Lung (tissue), 12 donors: Measurements from ENCODE around the gene SLC9A9. TPM values are rescaled to one million over a fixed set of nuclear protein-coding genes. Genes with fewer than 3 reads are reported as not detected.

ENCODE experiments used
- ATAC-seq: fragments of 200-7000 bp; cut with Tn5 transposase; one replicate; pipeline ENCODE4 v1.9.1; 2020; ENCODE audit warnings: moderate number of reproducible peaks; ENCODE audit not compliant: insufficient read depth, low FRiP score
- DNase-seq, 3 donors: peaks; one replicate each; pipeline ENCODE4 v3.0.0-alpha.2; 2013 to 2017
- H3K27ac ChIP-seq, 2 donors: one replicate each; pipeline ENCODE4 v1.5.1; 2013; ENCODE audit warnings: mild to moderate bottlenecking in 2 of 2, moderate library complexity in 2 of 2, control low read depth in 1 of 2, inconsistent platforms in 1 of 2, low read depth in 1 of 2, low read length in 1 of 2
- H3K27me3 ChIP-seq, 3 donors: one replicate each; pipeline ENCODE4 v1.5.1; 2013; ENCODE audit warnings: low read length in 2 of 3; ENCODE audit not compliant: control insufficient read depth in 3 of 3, insufficient read depth in 3 of 3
- H3K36me3 ChIP-seq, 4 donors: one replicate each; pipeline ENCODE4 v1.5.1; 2013; ENCODE audit warnings: low read length in 4 of 4, mild to moderate bottlenecking in 1 of 4, moderate library complexity in 1 of 4; ENCODE audit not compliant: control insufficient read depth in 4 of 4, insufficient read depth in 4 of 4
- H3K4me1 ChIP-seq, 5 donors: one replicate each; pipeline ENCODE4 v1.5.1; 2013; ENCODE audit warnings: low read length in 5 of 5, mild to moderate bottlenecking in 2 of 5, moderate library complexity in 1 of 5; ENCODE audit not compliant: control insufficient read depth in 5 of 5, insufficient read depth in 5 of 5
- H3K4me3 ChIP-seq: one replicate; pipeline ENCODE4 v1.5.1; 2013; ENCODE audit warnings: mild to moderate bottlenecking, control low read depth, moderate library complexity
- H3K9ac ChIP-seq, 2 donors: one replicate each; pipeline ENCODE4 v1.5.1; 2013; ENCODE audit warnings: low read length in 2 of 2, control low read depth in 1 of 2; ENCODE audit not compliant: insufficient read depth in 1 of 2
- H3K9me3 ChIP-seq, 4 donors: one replicate each; pipeline ENCODE4 v1.5.1; 2013; ENCODE audit warnings: low read length in 3 of 4, mild to moderate bottlenecking in 1 of 4, moderate library complexity in 1 of 4; ENCODE audit not compliant: control insufficient read depth in 4 of 4, insufficient read depth in 3 of 4
- WGBS, 2 donors: extraction: QIAGEN DNeasy Blood & Tissue Kit; methylation state at CpG; one replicate each; pipeline ENCODE4 v1.1.7; 2013; 5-methylcytosine and 5-hydroxymethylcytosine counted together
- polyA plus RNA-seq, 2 donors: library from polyadenylated mRNA; stranded (reverse); fragments of 200-250 nt; gene quantifications; one replicate each; pipeline ENCODE4 v1.2.1, GENCODE V29; 2013
- total RNA-seq, 2 donors: library from RNA; depleted of rRNA in 1 of 2; stranded (reverse); fragments of >200 nt in 1 of 2; gene quantifications; one replicate each; pipeline ENCODE4 v1.2.1, GENCODE V29; 2014 to 2021
- TF ChIP-seq, protein P1 (sequence below): IDR thresholded peaks from 2 replicates; pipeline ENCODE4 v1.5.1; 2012; ENCODE audit warnings: mild to moderate bottlenecking; ENCODE audit errors: control extremely low read depth, extremely low read depth
- donor health status: control.
- donor health status: control.
- donor health status: Bipolar disorder and iron deficiency.
- donor health status: healthy.
- donor health status: DM: yes; HTN: yes; CAD: no.

Gene SLC9A9
- total and polyA plus RNA-seq, 4 donors, result 2.2 to 66.3 (median 8.2) TPM

DNA sequence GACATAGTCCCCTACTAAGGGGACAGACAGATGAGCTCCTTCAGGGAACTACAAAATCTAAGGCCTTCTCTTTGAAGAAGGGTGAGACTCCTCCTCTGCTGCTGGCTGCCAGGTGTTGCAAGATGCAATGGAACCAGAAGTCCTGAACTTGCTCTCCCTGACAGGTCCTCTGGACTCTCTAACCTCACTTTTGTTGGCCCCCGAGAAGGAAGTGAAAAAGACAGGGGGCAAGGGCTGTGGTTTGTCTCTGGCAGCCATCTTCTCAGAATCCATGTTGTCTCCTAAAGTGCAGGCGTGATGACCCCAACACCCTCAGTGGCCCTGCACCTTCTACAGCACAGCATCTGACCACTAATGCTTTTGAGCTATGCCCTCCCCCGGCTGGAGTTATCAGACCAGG lies 436.2 kb downstream of the SLC9A9 start:
- H3K4me3 ChIP-seq, result no peak overlapping the region
- no peak overlapping the region for H3K9ac ChIP-seq
- 81 to 92% methylated on average over 3 of the region's 3 CpGs for WGBS, 2 donors
- no peaks in the 10 kb centered on the region for H3K9me3 ChIP-seq
- no peaks in the 10 kb centered on the region for H3K36me3 ChIP-seq
- no peaks in the 10 kb centered on the region for H3K27me3 ChIP-seq
- TF ChIP-seq, protein P1, sequence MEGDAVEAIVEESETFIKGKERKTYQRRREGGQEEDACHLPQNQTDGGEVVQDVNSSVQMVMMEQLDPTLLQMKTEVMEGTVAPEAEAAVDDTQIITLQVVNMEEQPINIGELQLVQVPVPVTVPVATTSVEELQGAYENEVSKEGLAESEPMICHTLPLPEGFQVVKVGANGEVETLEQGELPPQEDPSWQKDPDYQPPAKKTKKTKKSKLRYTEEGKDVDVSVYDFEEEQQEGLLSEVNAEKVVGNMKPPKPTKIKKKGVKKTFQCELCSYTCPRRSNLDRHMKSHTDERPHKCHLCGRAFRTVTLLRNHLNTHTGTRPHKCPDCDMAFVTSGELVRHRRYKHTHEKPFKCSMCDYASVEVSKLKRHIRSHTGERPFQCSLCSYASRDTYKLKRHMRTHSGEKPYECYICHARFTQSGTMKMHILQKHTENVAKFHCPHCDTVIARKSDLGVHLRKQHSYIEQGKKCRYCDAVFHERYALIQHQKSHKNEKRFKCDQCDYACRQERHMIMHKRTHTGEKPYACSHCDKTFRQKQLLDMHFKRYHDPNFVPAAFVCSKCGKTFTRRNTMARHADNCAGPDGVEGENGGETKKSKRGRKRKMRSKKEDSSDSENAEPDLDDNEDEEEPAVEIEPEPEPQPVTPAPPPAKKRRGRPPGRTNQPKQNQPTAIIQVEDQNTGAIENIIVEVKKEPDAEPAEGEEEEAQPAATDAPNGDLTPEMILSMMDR, result no peak
- ATAC-seq (no peak), DNase-seq (no peak)
- H3K4me1 ChIP-seq, result peaks cover 0 to 4% (median 0%) of the 10 kb centered on the region in 5 donors
- no peak overlapping the region for H3K27ac ChIP-seq

DNA sequence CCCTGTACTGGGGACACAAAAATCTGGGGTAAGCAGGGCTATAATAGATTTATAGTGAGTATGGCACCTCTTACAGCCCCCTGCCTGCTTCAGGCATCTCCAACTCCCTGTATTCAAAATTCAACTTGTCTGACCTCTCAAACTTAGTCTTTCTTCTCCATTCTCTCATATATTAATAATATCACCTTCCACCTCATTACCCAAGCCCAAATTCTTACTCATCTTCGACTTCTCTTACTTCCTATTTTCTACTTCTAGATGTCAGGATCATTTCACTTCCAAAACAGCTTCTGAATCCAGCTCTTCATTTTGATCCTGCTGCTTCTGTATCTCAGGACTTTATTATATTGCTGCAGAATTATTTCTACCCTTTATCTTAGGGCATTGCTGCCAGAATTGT lies 438.0 kb downstream of the SLC9A9 start:
- Histone ChIP-seq H3K9ac (no peak overlapping the region), H3K4me3 (no peak overlapping the region), H3K27me3 (no peaks in the 10 kb centered on the region), H3K27ac (no peak overlapping the region), H3K9me3 (no peaks in the 10 kb centered on the region), H3K36me3 (no peaks in the 10 kb centered on the region), H3K4me1 (peaks cover 0 to 4% (median 0%) of the 10 kb centered on the region in 5 donors)
- DNase-seq (no peak), ATAC-seq (no peak)
- TF ChIP-seq, protein P1, result no peak
- 62 to 74% methylated on average over 1 of the region's 1 CpG for WGBS, 2 donors

GRCh38 chr3:143408771-143409170 lies 439.5 kb downstream of the SLC9A9 start:
- no peaks in the 10 kb centered on the region for H3K27me3 ChIP-seq
- no peak overlapping the region for H3K27ac ChIP-seq
- DNase-seq, result no peak
- H3K4me3 ChIP-seq, result no peak overlapping the region
- H3K36me3 ChIP-seq, result no peaks in the 10 kb centered on the region
- no peak overlapping the region for H3K9ac ChIP-seq
- TF ChIP-seq, protein P1, result no peak
- WGBS, 2 donors, result 92 to 97% methylated on average over 3 of the region's 3 CpGs
- no peak for ATAC-seq
- no peaks in the 10 kb centered on the region for H3K9me3 ChIP-seq
- peaks cover 0 to 4% (median 0%) of the 10 kb centered on the region in 5 donors for H3K4me1 ChIP-seq

DNA sequence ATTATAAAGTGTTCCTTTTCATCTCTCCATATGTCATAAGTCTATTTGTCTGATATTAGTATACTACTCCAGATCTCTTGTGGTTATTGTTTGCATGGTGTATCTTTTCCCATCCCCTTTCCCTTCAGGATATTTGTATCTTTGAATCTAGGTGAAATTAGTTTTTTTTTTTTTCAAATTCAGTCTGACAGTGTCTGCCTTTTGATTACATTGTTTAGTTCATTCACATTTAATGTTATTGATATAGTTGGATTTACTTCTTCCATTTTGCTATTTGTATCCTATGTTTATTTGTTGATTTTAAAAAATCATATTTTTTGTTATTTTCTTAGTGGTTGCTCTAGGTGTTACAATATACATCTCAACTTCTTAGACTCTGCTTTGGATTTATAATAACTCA lies 445.7 kb downstream of the SLC9A9 start:
- ATAC-seq (no peak), DNase-seq (no peak)
- Histone ChIP-seq H3K27ac (no peak overlapping the region), H3K36me3 (no peaks in the 10 kb centered on the region), H3K9ac (no peak overlapping the region), H3K4me1 (no peaks in the 10 kb centered on the region), H3K9me3 (no peaks in the 10 kb centered on the region), H3K27me3 (no peaks in the 10 kb centered on the region), H3K4me3 (no peak overlapping the region)
- TF ChIP-seq, protein P1, result no peak
